ENCODE results near the gene TCHP.
A peak's percentile ranks its signal among the peaks of the same experiment; 100 is the strongest.
"Not testable (repeated sequence)": the region's sequence is repeated elsewhere in the genome, so short reads cannot be mapped to it uniquely, and the experiment has no call there.

The TCHP gene

DNA sequence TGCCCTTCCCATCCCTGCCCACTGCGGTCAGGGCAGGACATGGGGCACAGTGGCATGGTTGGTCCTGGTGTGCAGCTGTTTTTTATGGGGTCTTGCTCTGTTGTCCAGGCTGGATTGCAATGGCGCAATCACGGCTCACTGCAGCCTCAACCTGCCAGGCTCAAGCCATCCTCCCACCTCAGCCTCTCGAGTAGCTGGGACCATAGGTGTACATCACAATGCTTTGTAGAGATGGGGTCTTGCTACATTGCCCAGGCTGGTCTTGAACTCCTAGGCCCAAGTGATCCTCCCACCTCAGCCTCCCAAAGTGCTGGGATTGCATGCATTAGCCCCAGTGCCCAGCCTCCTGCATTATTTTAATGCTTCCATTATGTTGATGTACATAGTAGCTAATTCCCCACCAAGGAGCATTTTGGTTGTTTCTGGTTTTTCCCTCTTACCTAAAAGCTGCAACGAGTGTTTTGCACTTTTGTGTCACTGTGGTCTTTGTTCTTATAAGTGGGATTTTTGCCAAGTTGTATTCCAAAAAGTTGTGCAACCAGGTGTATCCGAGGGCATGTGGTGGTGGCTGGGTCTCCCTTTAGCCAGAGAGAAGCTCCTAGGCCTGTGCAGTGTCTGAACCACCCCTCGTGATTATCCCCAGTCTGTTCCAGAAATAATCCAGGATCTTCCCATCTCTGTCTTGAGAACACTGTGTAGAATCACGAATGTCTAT lies 10.3 kb downstream of the TCHP start:
- no peak for DNase-seq (ENCODE audit: low read depth)

DNA sequence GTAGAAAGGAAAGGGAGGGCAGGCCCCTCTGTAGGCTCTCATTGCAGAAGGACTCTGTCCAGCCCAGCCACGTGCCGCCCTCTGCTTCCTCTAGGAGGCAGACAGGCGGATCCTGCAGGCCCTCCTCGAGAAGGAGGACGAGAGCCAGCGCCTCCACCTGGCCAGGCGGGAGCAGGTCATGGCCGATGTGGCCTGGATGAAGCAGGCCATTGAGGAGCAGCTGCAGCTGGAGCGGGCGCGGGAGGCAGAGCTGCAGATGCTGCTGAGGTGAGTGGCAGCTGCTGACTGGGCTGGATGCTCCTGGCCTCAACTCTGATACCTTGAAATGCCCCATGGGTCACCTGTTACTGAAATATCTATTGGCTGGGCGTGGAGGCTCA lies 10.9 kb downstream of the TCHP start:
- no peak for DNase-seq (ENCODE audit: low read depth)

DNA sequence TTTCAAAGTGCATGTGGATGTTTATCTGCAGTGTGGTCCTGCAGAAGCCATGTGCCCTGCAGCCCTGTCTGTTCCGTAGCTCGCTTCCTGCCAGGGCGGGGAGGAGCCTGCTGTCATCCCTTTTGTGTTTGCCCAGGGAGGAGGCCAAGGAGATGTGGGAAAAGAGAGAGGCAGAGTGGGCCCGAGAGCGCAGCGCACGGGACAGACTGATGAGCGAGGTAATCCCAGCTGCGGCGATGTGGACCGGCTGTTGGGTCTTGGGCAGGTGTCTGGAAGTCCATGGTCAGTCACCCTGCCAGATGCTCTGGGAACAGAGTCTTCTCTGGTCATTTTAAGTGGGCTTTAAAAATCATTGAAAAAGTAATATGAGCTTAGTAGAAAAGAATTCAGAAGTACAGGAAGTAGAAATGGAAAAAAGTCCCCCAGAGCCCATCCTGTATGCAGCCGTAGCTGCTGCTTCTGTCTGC lies 12.8 kb downstream of the TCHP start:
- no peak for DNase-seq (ENCODE audit: low read depth)

DNA sequence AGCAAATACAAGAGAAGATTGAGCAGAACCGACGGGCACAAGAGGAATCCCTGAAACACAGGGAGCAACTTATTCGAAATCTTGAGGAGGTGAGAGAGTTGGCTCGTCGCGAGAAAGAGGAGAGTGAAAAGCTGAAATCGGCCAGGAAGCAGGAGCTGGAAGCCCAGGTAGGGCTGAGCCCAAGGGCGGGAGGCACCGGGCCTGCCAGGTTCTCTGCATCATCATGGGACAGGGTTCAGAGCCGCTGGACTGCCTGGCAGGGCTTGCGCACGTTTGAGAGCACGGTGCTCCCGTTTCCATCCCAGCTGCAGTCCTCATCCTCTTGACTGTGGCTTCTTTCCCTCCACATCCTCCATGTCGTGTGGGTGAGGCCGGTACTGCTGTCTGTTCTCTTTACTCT lies 14.4 kb downstream of the TCHP start:
- no peak for DNase-seq (ENCODE audit: low read depth)

DNA sequence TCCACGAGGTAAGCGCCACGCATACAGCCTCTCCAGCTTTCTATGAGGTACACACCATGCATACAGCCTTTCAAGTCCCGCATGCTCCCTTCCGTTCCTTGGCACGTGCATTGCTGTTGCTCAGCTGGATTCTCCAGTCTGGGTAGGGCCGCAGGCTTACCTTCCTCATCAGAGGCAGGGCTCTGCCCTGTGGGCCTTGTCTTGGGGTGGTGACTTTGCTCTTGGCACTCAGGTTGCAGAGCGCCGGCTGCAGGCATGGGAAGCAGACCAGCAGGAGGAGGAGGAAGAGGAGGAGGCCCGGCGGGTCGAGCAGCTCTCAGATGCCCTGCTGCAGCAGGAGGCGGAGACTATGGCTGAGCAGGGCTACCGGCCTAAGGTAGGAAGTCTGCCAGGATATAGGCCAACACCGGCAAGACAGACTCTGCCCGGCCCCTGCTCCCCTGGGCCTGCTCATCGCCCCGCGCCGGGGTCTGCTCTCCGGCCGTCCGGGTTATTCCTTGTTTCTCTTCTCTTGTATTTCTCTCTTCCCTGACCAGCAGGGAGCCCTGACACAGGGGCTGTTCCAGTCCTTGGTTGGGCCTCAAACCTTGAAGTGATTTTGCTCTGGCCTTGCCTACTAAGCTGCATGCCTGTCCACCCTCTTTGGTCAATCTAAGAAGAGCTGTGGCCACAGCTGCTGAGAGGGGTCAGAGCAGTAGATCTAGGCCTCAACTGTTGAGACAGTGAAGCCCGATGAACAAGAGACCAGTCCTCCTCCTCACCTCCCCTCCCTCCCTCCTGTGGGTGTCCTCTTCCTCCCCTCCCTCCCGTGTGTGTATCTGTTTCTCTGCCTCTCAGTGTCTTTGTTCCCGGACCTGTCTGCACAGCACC lies 15.3 kb downstream of the TCHP start:
- no peak for DNase-seq (ENCODE audit: low read depth)

DNA sequence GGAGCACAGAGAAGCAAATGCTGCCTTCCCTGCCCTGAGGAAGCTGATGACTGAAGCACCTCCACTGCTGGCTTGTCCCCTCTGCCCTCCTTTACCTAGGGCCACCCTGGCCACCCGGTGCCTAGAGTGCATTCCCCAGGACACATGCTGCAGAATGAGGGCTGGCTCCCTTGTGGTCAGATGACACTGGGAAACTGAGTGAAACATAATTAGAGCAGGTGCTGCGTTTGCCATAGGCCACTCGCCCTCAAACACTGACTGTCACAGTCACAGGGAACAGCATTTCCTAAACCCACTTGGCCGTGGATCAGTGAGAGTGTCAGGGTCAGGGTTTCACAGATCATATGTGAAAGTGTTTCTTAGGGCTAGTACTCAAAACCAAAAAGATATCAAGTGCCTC lies 16.0 kb downstream of the TCHP start:
- no peak for DNase-seq (ENCODE audit: low read depth)

DNA sequence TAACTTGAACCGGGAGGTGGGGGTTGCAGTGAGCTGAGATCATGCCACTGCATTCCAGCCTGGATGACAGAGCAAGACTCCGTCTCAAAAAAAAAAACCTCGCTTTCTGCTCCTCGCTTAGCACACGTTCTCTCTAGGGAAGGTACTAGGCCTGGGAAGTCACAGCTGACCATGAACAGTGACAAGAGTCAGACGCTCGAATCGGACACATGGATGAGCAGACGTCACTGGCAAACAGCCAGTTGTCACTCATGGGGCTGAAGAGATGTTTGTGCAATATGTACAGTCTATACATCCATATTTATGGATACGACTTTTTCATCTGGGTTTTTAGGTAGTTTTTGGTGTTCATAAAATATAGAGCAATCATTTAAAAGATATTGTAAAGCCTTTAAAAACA lies 19.4 kb downstream of the TCHP start:
- DNase-seq (ENCODE audit: low read depth) = no peak

DNA sequence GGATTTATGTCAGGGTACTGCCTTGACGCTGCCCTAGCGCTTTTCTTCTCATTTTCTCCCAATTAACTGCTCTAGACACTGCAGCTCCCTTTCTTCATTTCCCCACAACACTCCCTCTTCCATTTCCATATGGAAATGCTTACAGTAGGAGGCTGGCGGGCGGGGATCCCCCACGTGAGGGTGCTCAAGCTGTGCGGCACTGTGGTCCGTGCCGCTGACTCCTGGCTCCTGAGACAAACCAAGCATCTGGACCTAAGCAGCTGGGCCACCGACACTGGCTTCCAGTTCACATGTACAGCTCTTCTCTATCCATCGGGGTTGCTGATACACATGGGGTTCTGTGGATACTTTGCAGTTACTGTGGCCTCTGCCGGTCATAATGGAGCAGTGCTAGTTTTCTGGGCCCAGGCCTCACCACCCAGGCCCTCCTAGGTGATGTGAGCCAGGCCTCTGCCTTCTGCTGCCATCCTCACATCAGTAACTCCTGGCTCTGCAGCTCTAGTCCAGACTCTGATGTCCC lies 20.2 kb downstream of the TCHP start:
- no peak for DNase-seq (ENCODE audit: low read depth)

DNA sequence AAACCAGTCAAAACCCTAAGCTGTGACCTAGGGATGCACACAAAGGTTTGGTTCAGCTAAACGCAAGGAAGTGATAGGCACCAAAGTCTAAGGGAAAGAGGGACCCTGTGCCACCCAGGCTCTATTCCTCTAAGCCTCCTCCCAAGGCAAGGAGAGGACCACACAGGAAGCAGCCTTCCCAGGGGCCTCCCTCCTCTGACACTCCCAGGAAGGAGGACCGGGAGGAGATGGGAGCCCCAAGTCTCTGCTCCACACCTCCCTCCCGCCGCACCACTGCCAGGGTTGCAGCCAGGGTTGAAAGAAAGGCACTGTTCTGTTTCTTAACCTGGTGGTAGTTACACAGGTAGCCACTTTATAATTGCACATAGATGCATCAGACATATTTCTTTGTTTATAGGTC lies 21.9 kb downstream of the TCHP start:
- DNase-seq (ENCODE audit: low read depth) = no peak

DNA sequence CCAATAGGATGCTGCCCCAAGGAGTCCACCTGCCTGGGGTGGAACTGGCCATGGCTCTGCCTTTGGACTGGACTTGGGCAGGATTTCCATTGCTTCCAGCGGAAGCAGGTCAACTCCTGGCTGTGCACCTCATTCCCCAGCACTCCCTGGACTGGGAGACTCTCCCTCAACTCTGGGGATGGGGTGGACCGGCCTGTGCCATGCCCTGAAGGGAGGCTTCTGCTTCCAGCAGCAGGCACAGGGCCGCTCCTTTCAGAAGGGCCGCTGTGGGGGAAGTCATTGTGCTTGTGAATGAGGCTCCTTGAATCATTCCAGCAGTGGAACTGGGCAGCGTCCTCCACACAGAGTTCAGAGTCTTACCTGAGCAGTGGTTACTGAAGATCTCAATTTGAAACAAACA lies 23.0 kb downstream of the TCHP start:
- no peak for DNase-seq (ENCODE audit: low read depth)

DNA sequence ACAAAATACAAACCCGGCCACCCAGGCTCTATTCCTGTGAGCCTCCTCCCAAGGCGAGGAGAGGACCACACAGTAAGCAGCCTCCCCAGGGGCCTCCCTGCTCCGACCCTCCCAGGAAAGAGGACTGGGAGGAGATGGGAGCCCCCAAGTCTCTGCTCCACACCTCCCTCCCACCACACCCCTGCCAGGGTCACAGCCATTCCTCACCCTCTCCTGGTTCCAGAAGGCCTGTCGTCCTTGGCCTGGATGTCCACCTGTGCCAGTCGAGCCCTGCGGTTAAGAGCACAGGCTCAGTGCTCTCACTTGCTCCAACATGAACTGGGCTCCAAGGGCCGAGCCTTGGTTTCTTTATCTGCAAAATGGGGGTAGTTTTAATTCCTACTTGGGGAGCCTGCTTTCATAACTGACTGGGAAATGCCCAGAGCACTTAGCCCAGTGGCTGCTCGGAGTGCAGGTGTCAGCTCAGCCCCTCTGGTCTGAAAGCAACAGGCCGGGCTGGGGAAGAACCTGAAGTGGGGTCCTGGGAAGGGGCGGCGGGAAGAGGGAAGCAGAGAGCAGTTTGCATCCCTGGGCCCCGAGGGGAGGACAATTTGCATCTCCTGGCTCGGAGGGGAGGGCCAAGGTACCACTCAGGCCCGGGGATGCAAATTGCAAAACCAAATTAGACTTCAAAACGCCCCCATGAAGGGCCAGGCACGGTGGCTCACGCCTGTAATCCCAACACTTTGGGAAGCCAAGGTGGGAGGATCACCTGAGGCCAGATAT lies 23.6 kb downstream of the TCHP start:
- no peak for DNase-seq (ENCODE audit: low read depth)

DNA sequence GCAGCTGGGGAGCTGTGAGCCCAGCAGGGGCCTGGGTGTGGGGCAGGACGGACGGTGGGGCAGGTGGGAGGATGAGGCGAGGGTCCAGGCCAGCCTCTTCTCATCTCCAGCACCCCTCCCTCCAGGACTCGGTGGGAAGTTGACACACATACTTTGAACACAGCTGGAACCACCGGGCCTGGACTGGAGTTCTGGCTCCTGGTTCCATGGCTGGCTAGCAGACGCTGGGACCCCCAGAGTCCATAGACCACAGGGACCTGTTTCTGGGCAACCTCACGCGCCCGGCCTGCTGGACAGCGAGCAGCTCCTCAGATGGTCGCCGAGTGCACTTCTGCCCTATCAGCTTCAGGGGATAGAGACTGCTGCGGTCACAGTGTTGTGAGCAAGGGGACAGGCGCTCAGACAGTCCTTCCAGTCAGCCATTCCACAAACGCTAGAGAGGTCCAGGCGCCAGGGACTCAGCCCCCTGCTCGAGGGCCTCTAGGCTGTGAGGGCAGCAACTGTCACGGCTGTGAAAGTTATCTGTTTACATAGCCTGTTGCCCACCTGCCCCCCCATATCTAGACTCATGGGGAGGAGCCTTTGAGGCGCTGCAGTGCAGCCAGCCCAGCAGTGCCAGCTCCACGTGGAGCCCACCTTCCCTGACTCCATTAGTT lies 25.2 kb downstream of the TCHP start:
- DNase-seq (ENCODE audit: low read depth) = no peak

DNA sequence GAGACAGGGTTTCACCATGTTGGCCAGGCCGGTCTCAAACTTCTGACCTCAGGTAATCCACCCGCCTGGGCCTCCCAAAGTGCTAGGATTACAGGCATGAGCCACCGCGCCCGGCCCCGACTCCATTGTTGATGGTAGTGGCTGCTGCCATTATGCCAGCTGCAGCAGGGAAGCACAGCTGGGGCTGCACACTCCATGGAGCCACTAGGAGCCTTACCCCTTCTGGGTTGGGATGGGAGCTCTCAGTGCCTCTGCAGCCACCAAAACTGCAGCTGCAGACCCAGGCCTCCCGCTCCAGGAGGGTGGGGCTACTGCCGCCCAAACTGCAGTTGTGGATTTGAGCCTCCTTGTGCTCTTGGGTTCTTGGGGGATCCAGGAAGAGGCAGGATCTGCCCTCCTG lies 25.9 kb downstream of the TCHP start:
- no peak for DNase-seq (ENCODE audit: low read depth)

DNA sequence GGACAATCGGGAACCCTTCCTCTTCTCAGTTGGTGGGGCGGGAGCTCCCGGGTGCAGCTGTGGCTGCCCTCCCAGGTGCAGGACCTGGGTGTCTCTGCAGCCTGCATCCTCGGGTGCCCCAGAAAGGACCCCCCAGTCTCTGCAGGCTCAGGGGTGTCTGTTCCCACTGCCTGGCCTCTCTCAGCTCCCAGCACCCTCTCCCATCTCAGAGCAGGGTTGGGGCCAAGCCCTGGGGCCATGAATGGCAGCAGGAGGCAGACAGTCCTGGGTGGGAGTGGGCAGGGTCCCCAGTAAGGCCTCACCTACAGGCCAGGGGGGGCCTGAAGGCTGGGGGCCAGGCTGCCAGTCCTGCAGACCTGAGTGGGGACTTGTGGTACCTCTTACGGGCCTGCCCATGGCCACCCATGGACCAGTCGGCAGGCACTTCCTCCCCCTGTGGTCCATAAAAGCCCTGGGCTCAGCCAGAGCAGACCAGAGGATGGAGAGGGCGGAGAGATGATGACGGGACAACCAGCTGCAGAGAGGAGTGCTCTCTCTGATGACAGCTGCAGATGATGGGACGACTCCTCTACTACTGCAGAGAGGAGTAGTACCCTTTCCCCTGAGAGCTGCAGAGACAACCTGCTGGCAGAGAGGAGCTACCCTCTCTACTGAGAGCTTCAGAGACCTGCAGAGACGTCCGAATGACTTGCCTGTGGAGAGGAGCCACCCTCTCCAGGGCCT lies 26.6 kb downstream of the TCHP start:
- DNase-seq (ENCODE audit: low read depth) = no peak

DNA sequence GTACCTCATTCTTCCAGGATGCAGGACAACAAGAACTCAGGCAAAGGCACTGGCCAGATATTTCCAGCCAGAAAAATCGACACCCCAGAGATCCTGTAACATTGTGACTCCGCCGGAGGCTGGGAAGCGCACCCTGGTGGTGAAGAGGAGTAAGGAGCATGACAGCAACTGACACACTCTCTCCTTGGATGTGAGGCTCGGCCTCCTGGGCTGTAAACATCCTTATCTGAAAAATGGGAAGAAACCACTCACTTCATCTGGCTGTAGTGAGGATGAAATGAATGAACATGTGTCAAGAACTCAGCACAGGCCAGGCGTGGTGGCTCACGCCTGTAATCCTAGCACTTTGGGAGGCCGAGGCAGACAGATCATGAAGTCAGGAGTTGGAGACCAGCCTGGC lies 27.5 kb downstream of the TCHP start:
- peak; percentile 13 for DNase-seq (ENCODE audit: low read depth)

DNA sequence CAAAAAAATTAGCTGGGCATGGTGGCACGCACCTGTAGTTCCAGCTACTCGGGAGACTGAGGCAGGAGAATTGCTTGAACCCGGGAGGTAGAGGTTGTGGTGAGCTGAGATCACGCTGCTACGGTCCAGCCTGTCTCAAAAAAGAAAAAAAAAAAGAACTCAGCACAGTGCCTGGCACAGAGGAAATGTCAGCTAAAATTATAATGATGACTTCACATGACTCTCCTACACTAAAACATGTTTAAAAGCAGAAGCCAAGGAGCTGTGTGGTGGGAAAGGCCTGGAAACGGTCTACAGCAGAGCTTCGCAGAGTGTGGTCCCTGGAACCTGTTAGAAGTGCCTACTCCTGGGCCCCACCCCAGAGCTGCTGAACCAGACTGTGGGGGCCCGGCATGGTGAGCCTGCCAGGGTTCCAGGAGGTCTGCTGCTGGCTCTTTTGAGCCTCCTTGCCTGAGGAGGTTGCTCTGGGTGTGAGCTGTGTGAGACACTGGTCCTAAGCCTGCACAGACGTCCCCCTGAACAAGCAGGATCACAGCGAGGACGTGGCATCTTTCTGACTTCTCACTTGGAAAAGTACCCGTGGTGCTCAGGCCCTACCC lies 28.1 kb downstream of the TCHP start:
- DNase-seq (ENCODE audit: low read depth) = no peak

DNA sequence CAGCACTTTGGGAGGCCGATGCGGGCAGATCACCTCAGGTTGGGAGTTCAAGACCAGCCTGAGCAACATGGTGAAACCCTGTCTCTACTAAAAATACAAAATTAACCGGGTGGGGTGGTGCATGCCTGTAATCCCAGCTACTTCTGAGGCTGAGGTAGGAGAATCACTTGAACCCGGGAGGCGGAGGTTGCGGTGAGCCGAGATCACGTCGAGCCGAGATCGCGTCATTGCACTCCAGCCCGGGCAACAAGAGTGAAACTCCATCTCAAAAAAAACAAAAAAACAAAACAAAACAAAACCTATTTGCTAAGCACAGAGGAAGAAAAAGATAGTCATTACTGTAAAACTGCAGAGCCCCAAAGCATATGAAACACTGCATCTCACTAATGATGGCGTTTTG lies 29.3 kb downstream of the TCHP start:
- DNase-seq (ENCODE audit: low read depth) = not testable (repeated sequence)

DNA sequence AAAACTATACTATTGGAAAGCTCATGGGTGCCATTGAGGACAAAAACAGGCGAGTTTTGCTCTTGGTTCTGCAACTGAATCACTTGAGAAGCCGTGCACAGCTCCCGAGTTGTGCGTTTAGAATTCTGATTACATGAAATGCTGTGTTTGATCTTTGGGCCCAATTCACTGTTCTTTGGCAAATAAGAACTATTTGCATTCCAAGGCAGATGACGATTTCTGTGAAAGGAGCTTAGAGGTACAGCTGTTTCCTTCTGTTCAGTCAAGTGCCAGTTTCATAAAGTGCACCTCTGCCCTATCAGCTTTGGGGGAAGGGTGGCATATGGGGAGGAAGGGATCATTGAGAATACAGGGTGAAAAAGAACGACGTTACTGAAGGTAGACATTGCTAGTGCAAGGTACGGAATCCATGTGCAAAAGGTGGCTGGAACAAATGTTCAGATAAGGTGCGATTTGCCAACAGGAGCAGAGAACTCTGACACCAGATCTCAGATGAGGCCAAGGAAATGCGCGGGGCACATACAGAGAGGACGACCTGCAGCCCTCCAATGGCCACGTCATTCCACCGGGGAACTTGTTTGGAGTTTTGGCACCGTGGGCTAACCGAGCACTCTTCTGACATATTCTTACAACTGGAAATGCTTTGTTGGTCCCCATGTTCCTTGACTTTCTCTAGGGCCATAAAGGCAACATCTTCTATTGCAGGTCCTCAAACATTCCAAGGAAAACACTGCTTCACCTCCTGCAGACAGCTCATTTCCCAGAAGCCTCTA lies 30.1 kb downstream of the TCHP start:
- DNase-seq (ENCODE audit: low read depth) = no peak

DNA sequence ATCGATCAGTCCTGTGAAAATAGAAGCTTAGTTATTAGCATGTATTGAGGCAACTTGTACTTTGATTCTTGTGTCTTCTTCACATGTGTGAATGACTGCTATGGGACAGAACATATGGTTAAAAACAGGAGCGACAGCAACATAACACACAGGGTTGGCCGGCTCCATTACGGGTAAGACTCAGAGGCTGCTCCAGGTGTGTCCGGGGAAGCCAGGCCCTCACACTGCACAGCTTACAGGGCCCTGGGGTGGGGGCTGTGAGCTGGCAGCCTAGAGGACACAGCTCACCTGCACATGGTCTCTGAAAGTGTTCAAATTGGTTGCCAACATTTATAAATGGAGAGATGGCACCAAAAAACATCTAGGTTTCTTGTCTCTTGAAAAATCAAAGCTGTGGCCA lies 31.1 kb downstream of the TCHP start:
- DNase-seq (ENCODE audit: low read depth) = no peak

DNA sequence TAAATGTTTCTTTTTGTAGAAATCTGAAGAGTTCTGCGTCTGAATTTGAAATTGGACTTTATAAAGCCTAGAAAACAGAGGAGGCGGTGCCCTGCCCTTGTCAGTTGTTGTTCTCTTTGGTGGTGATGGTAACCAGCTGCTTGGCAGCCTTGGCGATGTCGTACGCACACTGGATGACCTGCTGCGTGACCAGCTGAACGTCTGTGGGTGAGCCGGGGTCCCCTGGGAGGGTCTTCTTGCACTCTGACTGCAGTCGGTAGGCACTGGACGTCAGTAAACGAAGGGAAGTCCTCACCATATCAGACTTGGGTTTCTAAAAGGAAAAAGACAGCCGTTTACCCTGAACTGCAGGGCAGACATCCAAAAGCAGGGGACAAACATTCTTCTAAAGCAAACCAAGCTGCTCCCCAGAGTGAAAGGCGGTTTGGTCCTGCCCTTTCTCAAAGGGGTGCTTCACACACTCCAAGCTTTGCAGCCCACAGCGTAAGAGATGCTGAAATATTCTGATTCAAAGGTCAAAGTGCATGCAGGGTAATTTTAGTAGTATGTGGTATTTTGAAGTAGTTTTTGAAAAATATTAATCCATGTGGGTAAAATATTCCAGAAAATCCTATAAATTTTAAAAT lies 32.9 kb downstream of the TCHP start:
- DNase-seq (ENCODE audit: low read depth) = no peak

All from activated T-helper 9 cell treated with anti-CD3 and anti-CD28 coated beads, Interleukin-2, amount 50 U/mL, for 16 hours (primary cell).